OCI-LY3 (cell line): ENCODE data around the gene FBXL4.

Experiments
- H2AFZ ChIP-seq: fragments of 200-600, 300-600 bp; shearing (Covaris generic); 2 replicates; pipeline ENCODE4 v1.6.0; 2014; ENCODE audit warnings: antibody characterized with exemption, low read depth, low read length
- H3K27ac ChIP-seq: fragments of 200-600, 300-600 bp; sonication (generic); 2 replicates; pipeline ENCODE4 v1.5.1; 2014; ENCODE audit warnings: mild to moderate bottlenecking, low read length, moderate library complexity, mixed read lengths
- H3K27me3 ChIP-seq: fragments of 200-600, 300-600 bp; sonication (generic); 2 replicates; pipeline ENCODE4 v1.6.1; 2014; ENCODE audit warnings: low read depth, low read length, mixed read lengths
- H3K36me3 ChIP-seq: fragments of 200-600, 300-600 bp; sonication (generic); replicated peaks from 2 replicates; pipeline ENCODE3; 2014; ENCODE audit warnings: low read depth, low read length, mixed read lengths
- H3K4me1 ChIP-seq: fragments of 300-600, 200-600 bp; sonication (generic); 2 replicates; pipeline ENCODE4 v1.6.1; 2014; ENCODE audit warnings: low read length, mixed read lengths
- H3K4me2 ChIP-seq: fragments of 200-600, 300-600 bp; sonication (generic); 2 replicates; pipeline ENCODE4 v1.6.1; 2014; ENCODE audit warnings: low read length, mixed read lengths
- H3K4me3 ChIP-seq: fragments of 300-600, 200-600 bp; sonication (generic); 2 replicates; pipeline ENCODE4 v1.5.1; 2014; ENCODE audit warnings: antibody characterized with exemption, mild to moderate bottlenecking, low read length, moderate library complexity
- H3K79me2 ChIP-seq: fragments of 300-600, 200-600 bp; shearing (Covaris generic); 2 replicates; pipeline ENCODE4 v1.6.1; 2014; ENCODE audit warnings: mild to moderate bottlenecking, low read length, mixed read lengths
- H3K9ac ChIP-seq: fragments of 300-600, 200-600 bp; shearing (Covaris generic); 2 replicates; pipeline ENCODE4 v1.6.0; 2014; ENCODE audit warnings: mild to moderate bottlenecking, low read length, moderate library complexity
- H3K9me3 ChIP-seq: fragments of 200-600, 300-600 bp; shearing (Covaris generic); 2 replicates; pipeline ENCODE4 v1.6.1; 2014; ENCODE audit warnings: low read length, mixed read lengths; ENCODE audit not compliant: insufficient read depth
- H4K20me1 ChIP-seq: fragments of 200-600, 300-600 bp; sonication (generic); 2 replicates; pipeline ENCODE4 v1.6.1; 2016; ENCODE audit warnings: low read length, mixed read lengths; ENCODE audit not compliant: insufficient read depth
- CTCF ChIP-seq: fragments of 200-600, 300-600 bp; sonication (generic); IDR thresholded peaks from 2 replicates; pipeline ENCODE4 v1.5.1; 2014; ENCODE audit warnings: antibody characterized with exemption, low read length, low read depth
- EZH2phosphoT487 ChIP-seq: fragments of 200-600 bp; shearing (Covaris generic); IDR thresholded peaks from 2 replicates; pipeline ENCODE4 v1.6.1; 2018; ENCODE audit warnings: antibody characterized with exemption, mixed run types, low read depth

FBXL4 gene

GRCh38 chr6:98824902-98825599, 122.7 kb downstream of the FBXL4 start:
- Histone ChIP-seq H3K9me3 (no peaks in the 10 kb centered on the region), H3K4me1 (no peaks in the 10 kb centered on the region), H3K4me2 (no peak overlapping the region), H3K4me3 (no peak overlapping the region), H3K9ac (no peak overlapping the region), H3K27me3 (no peaks in the 10 kb centered on the region), H3K79me2 (no peaks in the 10 kb centered on the region), H4K20me1 (no peaks in the 10 kb centered on the region), H3K27ac (no peak overlapping the region), H2AFZ (no peak overlapping the region), H3K36me3 (no peaks in the 10 kb centered on the region)
- TF ChIP-seq EZH2phosphoT487 (no peak), CTCF (no peak)

GRCh38 chr6:98824162-98824901, 123.4 kb downstream of the FBXL4 start:
- Histone ChIP-seq H2AFZ (no peak overlapping the region), H3K36me3 (no peaks in the 10 kb centered on the region), H3K4me1 (no peaks in the 10 kb centered on the region), H3K9me3 (no peaks in the 10 kb centered on the region), H4K20me1 (no peaks in the 10 kb centered on the region), H3K4me2 (no peak overlapping the region), H3K27ac (no peak overlapping the region), H3K27me3 (no peaks in the 10 kb centered on the region), H3K79me2 (no peaks in the 10 kb centered on the region), H3K4me3 (no peak overlapping the region), H3K9ac (no peak overlapping the region)
- TF ChIP-seq CTCF (no peak), EZH2phosphoT487 (no peak)

- Histone ChIP-seq H2AFZ (no peak overlapping the region), H3K27me3 (no peaks in the 10 kb centered on the region), H3K4me1 (no peaks in the 10 kb centered on the region), H3K4me2 (no peak overlapping the region), H3K36me3 (no peaks in the 10 kb centered on the region), H3K79me2 (no peaks in the 10 kb centered on the region), H3K9me3 (no peaks in the 10 kb centered on the region), H3K4me3 (no peak overlapping the region), H4K20me1 (no peaks in the 10 kb centered on the region), H3K9ac (no peak overlapping the region), H3K27ac (no peak overlapping the region)
- TF ChIP-seq EZH2phosphoT487 (no peak), CTCF (no peak)
These were observed 124.2 kb downstream of the FBXL4 start for GRCh38 chr6:98823428-98824161.
